ENCODE measurements around the gene ZMYND19.
"Not testable (repeated sequence)": the region's sequence is repeated elsewhere in the genome, so short reads cannot be mapped to it uniquely, and the experiment has no call there.

The ZMYND19 gene

DNA sequence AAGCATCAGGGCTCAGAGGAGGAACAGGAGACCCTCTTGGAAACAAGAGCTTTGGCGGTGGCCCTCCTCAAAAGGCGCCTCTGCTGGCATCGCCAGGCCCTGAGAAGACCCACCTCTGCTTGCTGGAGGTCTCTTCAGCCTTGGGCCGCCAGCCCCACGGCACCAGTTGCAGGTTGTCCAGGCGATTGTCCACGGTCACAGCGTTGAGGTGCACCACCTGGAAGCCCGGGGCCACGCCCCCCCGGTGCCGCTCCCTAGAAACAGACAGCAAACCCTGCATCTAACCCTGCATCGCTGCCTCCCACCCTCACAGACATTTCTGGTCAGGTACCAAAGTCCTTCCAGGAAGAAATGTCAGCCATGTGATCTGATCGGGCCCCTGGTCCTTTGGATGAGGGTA is 3.5 kb downstream of the ZMYND19 start:
- DNase-seq = no peak

GRCh38 chr9:137583957-137584356 is 6.4 kb downstream of the ZMYND19 start:
- no peak for DNase-seq

DNA sequence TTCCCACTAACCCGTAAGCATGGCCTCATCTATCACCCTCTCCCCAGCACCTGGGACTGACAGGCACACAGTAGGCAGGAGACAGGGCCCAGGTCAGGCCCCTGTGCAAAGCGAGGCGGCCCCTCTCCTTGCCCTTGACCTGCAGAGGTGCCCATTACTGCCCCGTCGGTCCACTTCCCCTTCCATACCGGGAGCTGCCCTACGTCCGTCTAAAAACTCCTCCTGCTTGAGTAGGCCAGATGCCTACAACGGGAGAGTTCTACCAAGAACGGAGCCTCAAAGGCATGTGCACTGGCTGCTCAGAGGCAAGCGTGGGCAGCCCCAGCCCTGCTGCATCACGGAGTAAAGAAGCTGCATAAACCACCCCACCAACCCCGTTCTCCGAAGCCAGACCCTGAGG is 7.0 kb downstream of the ZMYND19 start:
- DNase-seq = no peak

DNA sequence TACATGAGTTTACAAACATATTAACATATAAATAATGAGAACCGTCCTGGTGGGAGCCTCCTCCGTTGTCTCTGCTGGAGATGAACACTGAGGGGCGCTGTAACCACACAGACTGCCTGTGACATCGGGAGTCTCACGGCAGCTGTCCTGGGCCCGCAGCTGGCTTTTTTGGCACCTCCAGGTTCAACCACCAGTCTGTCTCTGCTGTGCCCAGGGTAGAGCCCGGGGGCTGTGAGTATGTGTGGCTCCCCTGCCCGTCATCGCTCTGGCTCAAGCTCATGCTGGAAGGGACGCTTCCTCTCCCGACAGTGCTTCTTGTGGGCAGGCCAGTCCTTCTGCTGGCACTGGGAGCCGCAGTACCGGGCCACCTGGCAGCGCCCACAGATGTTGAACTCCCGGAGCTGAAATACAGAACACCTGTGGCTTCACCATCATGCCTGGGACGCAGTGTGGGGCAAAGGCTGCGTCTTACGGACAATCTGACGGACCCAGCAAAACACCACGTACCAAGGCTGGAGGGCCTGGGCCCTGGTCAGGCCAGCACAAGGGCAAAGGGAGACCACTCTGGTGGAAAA is 7.9 kb downstream of the ZMYND19 start:
- peak; percentile 32 for DNase-seq

GRCh38 chr9:137581361-137582285 is 8.7 kb downstream of the ZMYND19 start:
- no peak for DNase-seq

DNA sequence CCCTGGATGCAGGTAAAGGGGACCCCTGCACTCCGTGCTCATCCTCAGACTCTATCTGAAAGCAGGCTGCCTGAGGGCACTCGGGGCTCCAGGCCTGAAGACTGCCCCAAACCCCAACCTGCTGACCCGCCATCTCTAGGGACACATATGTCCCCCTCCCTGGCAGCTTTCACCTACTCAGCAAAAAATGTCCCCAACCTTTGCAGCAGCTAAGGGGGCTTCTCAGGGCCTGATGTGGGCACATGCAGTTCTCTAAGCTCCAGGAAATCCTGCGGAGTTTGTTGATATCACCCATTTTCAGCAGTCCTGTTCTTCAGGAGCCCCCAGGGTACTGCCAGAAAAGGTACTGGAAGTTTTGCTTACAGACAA is 9.4 kb downstream of the ZMYND19 start:
- no peak for DNase-seq

GRCh38 chr9:137580209-137580953 is 9.9 kb downstream of the ZMYND19 start:
- DNase-seq = no peak

DNA sequence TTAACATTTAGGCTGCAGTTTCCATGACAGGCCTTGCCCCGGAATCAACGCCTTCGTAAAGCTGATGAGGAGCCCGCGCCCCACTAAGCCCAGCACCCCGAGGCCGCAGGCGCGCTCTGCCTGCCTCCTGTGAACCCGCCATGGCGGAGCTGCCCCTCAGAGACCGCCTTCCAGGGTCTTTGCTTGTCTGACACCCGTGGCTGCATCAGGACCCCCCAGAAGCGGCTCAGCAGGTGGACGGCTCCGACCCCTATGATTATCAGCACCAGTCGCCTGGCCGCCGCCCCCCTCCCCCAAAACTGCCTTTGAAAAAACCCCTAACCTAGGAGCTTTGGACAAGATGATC is 11.1 kb downstream of the ZMYND19 start:
- DNase-seq = no peak

DNA sequence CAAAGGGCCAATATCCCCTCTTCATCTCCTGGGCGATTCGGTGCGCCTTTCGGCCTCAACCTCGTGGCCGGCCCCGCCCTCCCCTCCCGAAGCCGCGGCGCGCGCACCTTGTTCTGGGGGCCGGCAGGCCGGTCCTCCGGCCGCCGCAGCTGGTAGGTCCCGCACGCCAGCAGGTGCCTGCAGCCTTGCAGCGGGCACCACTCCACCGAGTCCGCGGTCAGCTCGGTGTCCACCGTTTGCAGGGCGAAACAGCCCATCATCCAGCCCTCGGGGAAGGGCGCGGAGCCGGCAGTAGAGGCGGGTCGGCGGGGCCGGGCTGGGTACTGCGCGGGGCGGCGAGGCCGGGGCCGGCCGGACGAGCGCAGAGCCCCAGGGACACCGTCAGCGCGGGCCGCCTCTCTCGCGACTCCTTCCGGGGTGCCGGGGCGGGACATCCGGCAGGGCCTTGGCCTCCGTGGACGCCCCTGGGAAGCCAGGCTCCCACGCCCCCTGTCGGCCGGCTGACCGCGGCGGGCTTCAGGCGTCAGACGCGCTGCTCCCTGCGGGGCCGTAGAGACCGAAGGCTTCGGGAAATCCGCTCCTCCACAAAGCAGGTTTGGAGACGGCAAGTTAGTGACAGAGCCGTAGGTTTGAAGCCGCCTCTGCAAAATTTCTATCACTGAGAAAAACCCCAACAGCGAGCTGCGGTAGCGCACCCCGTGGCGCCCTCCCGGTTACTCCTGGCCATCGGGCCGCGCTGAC is 11.6 kb downstream of the ZMYND19 start, which contains the start of gene DPH7:
Gene DPH7, minus strand, starts transcription at position 408 of the 741 bp plus-strand sequence. Its CDS starts 148 bp downstream, at position 260.
- DNase-seq = peak; percentile 98

GRCh38 chr9:137575716-137576411 is 14.4 kb downstream of the ZMYND19 start:
- DNase-seq = no peak

DNA sequence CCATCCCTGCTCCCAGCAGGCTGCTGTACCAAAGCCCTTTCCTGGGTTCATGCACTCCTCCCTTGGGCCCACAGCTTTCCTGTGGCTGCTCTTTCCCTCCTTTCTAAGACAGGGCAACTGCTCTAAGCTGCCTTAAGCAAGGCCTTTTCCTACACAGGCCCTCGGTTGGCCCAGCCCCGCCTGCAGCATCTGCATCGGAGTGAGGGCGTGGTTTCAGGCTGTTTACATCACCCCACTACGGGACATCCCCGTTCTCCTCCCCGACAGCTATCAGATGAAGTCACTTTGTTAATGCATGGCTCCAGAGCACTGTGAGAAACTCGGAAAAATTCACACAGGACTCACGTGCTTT is 15.0 kb downstream of the ZMYND19 start:
- no peak for DNase-seq

DNA sequence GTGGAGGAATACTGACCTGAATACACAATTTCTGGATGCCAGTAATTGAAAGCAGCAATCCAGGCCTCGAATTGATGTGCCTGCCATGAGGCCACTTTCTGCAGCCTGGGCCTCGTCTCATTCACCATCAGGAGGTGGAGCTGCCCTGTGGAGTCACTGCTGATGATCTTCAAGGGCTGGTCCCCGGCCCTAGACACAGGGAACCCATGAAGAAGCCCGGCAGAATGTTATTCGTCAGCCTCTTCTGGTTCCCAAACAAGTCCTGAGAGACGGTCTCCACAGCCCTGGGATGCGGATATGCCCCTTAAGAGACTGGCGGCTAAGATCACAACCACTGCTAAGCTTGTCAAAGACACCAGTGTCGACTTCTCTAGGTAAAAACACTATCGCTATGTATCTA is 16.1 kb downstream of the ZMYND19 start:
- DNase-seq = no peak

DNA sequence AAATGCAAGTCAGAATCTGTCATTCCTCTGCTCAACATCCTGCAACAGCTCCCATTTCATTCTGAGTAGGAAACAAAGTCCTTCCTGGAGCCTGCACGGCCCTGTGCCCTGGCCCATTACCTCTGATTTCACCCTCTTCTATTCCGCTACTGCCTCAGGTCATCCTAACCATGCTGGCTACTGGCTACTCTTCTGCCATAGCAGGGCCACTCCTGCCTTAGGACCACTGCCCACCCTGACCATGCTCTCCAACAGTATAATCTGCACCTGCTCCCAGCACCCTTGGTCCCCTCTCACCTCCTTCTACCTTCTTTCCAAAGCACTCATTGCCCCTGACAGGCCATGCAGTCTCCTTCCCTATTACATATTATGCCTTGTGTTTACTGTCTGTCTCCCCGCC is 19.7 kb downstream of the ZMYND19 start:
- DNase-seq = no peak

DNA sequence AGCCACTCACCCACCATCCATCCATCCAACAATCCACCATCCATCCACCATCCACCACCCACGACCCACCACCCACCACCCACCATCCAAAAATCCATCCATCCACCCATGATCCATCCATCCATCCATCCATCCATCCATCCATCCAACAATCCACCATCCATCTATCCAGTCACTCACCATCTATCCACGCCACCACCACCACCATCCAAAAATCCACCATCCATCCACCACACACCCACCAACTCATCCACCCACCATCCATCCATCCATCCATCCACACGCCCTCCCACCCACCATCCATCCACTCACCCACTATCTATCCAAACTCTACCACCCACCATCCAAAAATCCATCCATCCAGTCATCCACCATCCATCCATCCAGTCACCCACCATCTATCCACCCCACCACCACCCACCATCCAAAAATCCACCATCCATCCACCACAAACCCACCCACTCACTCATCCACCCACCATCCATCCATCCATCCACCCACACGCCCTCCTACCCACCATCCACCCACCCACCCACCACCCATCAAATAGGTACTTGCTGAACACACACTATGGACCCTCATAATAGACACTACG is 20.6 kb downstream of the ZMYND19 start:
- no peak for DNase-seq

DNA sequence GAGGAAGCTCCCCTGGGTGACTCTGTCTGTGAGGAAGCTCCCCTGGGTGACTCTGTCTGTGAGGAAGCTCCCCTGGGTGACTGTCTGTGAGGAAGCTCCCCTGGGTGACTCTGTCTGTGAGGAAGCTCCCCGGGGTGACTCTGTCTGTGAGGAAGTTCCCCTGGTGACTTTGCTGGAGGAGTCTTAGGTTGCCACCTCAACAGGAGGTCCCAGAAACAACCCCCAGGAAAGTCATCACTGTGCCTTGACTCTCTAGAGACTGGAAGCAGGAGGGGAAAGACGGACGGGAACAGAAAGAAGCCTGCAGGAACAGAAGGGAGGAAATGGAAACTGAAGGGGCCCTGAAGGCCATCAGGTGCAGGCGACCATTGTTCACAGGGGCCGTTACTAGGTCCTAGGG is 21.9 kb downstream of the ZMYND19 start:
- not testable (repeated sequence) for DNase-seq

DNA sequence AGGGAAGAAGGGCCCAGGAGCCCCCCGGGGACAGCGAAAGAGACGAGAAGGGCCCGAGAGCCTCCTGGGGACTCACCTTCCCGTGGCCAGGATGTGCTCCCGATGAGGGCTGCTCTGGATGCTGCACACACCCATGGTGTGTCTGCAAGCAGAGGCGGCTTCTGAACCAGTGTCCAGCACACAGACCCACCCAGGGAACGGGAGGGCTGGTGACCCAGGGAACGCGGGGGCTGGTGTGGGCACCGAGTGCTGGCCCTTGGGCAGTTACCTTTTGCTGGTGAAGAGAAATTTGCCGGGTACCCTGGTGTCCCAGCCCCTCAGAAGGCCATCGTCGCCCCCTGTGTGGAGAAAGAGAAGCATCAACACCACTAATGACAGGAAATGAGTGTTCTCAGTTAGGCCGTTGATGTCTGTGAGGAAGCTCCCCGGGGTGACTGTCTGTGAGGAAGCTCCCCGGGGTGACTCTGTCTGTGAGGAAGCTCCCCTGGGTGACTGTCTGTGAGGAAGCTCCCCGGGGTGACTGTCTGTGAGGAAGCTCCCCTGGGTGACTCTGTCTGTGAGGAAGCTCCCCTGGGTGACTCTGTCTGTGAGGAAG is 25.4 kb downstream of the ZMYND19 start:
- DNase-seq = no peak

DNA sequence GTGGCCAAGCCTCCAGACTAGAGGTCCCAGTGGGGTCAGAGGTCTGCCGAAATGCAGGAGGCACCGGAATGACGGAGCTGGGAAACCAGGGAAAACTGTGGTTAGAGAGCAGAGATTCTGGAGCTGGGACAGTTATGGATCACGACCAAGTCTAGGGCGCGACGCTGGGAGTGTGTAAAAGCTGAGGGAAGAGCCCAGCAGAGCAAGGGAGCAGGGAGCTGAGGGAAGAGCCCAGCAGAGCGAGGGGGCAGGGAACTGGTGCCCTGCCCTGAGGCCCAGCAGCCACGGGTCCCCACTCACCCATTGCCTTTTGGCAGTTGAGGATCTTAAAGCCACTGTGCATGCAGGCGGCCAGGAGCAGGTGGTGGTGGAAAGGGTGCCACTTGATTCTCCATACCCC is 26.2 kb downstream of the ZMYND19 start:
- DNase-seq = no peak

- DNase-seq = no peak
Observed at GRCh38 chr9:137558127-137558526, 32.2 kb downstream of the ZMYND19 start.

DNA sequence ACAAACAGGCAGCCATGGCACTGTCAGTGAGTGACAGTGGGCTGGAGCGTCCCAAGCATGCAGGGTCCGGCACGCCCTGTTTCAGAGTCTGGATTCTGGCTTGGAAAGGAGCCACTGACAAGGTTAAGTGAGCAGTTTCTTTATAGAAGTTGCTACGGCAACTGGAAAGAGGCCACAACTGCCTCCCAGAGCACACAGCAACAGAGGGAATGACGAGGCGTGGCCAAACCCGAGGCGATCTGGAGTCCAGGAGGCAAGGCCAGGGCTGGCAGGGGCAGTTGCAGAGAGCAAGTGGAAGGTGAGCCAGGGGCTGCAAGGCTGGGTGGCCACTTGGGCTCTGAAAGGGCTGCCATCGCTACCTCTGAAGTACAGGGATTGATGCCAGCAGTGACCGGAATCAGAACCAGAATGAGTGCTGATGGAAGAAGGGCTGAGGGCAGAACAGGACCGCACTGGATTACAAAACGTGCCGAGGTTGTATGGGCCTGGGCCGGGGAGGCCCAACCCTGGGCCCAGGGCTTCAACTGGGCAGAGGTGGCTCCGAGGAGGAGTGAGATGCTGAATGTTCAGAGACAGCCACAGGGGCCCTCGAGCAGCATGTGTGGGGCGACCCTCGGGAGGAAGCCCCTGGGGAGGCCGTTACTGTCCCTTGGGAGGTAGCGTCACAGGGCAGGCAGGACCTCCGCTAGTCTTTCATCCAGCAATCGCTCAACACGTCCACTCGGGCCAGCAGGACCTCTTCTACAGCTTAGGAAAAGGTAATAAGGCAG is 34.1 kb downstream of the ZMYND19 start:
- no peak for DNase-seq

DNA sequence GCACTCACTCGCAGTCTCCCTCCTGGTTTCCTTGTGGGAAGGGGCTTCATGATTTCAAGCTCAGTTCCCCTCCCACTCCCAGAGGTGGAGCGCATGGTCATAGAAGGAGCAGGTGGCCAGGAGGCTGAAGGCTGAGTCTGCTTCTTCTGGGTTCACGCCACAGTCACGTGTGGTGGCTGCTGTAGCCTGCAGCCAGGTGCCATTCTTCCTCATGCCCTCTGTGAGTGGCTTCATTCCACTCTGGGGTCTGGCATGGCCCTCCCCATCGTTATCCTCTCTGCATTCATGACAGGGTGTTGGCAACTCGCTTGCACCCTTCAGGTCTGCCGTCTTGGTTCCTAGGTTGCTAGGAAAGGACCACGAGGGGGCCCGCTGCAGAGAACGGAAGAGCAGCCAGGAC is 35.1 kb downstream of the ZMYND19 start:
- no peak for DNase-seq

- no peak for DNase-seq
Observed at GRCh38 chr9:137554349-137554748, 36.0 kb downstream of the ZMYND19 start.

Data from stimulated activated CD4-positive, alpha-beta T cell treated with anti-CD3 and anti-CD28 coated beads, Interleukin-15, amount 100 ng/mL, for 24 hours (primary cell).